ENCODE data around the gene ST14.

- TF ChIP-seq POLR2AphosphoS5 (IDR thresholded peaks at IDR 0.05; ENCODE audit: low read depth, low read length) (no peak), POLR2A (IDR thresholded peaks at IDR 0.05; ENCODE audit: low read depth, low read length) (no peak)
Measured at GRCh38 chr11:130148796-130149326, 10.7 kb upstream of the ST14 start.
